CD4-positive, alpha-beta T cell treated with Interleukin-6 for 4 hours (primary cell): Measurements from ENCODE around the gene PTPN9.
"Not testable (repeated sequence)": the region's sequence is repeated elsewhere in the genome, so short reads cannot be mapped to it uniquely, and the experiment has no call there.

Experiments used
- DNase-seq: peaks from one replicate; pipeline ENCODE4 v3.0.0-alpha.2; 2020; ENCODE audit warnings: mixed read lengths

The PTPN9 gene

GRCh38 chr15:75582943-75583342 is 3.8 kb upstream of the PTPN9 start:
- not testable (repeated sequence) for DNase-seq

GRCh38 chr15:75578173-75578947 is 755 bp downstream of the PTPN9 start:
- peak; percentile 35 for DNase-seq

GRCh38 chr15:75577401-75578172 is 1.5 kb downstream of the PTPN9 start:
- no peak for DNase-seq

GRCh38 chr15:75573648-75574384 is 5.3 kb downstream of the PTPN9 start:
- no peak for DNase-seq

- no peak for DNase-seq
Observed at GRCh38 chr15:75570126-75570845, 8.8 kb downstream of the PTPN9 start.

- DNase-seq: no peak
Observed at GRCh38 chr15:75565062-75565970, 13.8 kb downstream of the PTPN9 start.

GRCh38 chr15:75561888-75562287 is 17.2 kb downstream of the PTPN9 start:
- DNase-seq: no peak

- DNase-seq: not testable (repeated sequence)
Observed at GRCh38 chr15:75559360-75559759, 19.8 kb downstream of the PTPN9 start.

- DNase-seq: not testable (repeated sequence)
Observed at GRCh38 chr15:75558955-75559354, 20.2 kb downstream of the PTPN9 start.

- DNase-seq: no peak
Observed at GRCh38 chr15:75554717-75555116, 24.4 kb downstream of the PTPN9 start.

GRCh38 chr15:75553659-75554058 is 25.5 kb downstream of the PTPN9 start:
- no peak for DNase-seq

GRCh38 chr15:75551091-75551490 is 28.0 kb downstream of the PTPN9 start:
- no peak for DNase-seq

GRCh38 chr15:75545064-75545463 is 34.1 kb downstream of the PTPN9 start:
- no peak for DNase-seq

- no peak for DNase-seq
Observed at GRCh38 chr15:75544359-75544758, 34.8 kb downstream of the PTPN9 start.

GRCh38 chr15:75542949-75543545 is 36.1 kb downstream of the PTPN9 start:
- not testable (repeated sequence) for DNase-seq

- DNase-seq: no peak
Observed at GRCh38 chr15:75542386-75542797, 36.7 kb downstream of the PTPN9 start.

GRCh38 chr15:75538376-75538775 is 40.7 kb downstream of the PTPN9 start:
- no peak for DNase-seq

- DNase-seq: no peak
Observed at GRCh38 chr15:75533945-75534344, 45.2 kb downstream of the PTPN9 start.

- no peak for DNase-seq
Observed at GRCh38 chr15:75532413-75533250, 46.5 kb downstream of the PTPN9 start.

GRCh38 chr15:75531041-75531450 is 48.1 kb downstream of the PTPN9 start:
- DNase-seq: no peak
